AG10803 (cell line): ENCODE measurements around the gene KRTAP5-3.

Source experiments
- DNase-seq: peaks from one replicate; pipeline ENCODE4 v3.0.0; 2010; ENCODE audit warnings: low read depth
- H3K4me3 ChIP-seq: 2 replicates; pipeline ENCODE4 v1.5.1; 2011; ENCODE audit warnings: mild to moderate bottlenecking, low read length, control low read depth
- CTCF ChIP-seq: conservative IDR thresholded peaks from 2 replicates; pipeline ENCODE4 v1.5.1; 2011; ENCODE audit warnings: mild to moderate bottlenecking, low read length, control low read depth, inconsistent platforms

The KRTAP5-3 gene

GRCh38 chr11:1560649-1561251, 47.5 kb downstream of the KRTAP5-3 start:
- no peak overlapping the region for H3K4me3 ChIP-seq
- no peak for DNase-seq
- no peak for TF ChIP-seq CTCF

GRCh38 chr11:1560002-1560648, 48.1 kb downstream of the KRTAP5-3 start:
- no peak overlapping the region for H3K4me3 ChIP-seq
- TF ChIP-seq CTCF: no peak
- DNase-seq: no peak

- no peak for TF ChIP-seq CTCF
- H3K4me3 ChIP-seq: no peak overlapping the region
- peak; percentile 90 for DNase-seq
Observed at GRCh38 chr11:1559111-1559951, 48.9 kb downstream of the KRTAP5-3 start.

- no peak for TF ChIP-seq CTCF
- DNase-seq: no peak
- no peak overlapping the region for H3K4me3 ChIP-seq
Observed at GRCh38 chr11:1558775-1559110, 49.5 kb downstream of the KRTAP5-3 start.

GRCh38 chr11:1557904-1558774, 50.1 kb downstream of the KRTAP5-3 start:
- TF ChIP-seq CTCF: no peak
- no peak overlapping the region for H3K4me3 ChIP-seq
- peak; percentile 82 for DNase-seq
